Measurements from ENCODE around the gene GABRG2.

GABRG2 gene

GRCh38 chr5:162128117-162128516 lies 60.5 kb downstream of the GABRG2 start:
- DNase-seq (ENCODE audit: low spot score in 2 of 2) (no peak), ATAC-seq (ENCODE audit: low read depth) (no peak)
- H3K36me3 Mint-ChIP-seq = no peaks in the 10 kb centered on the region
- H3K4me3 Mint-ChIP-seq = no peak overlapping the region
- no peak overlapping the region for H3K27ac Mint-ChIP-seq
- peaks cover 7% of the 10 kb centered on the region for H3K9me3 Mint-ChIP-seq
- H3K27me3 Mint-ChIP-seq = no peaks in the 10 kb centered on the region
- no peaks in the 10 kb centered on the region for H3K4me1 Mint-ChIP-seq

- ATAC-seq (ENCODE audit: low read depth) (no peak), DNase-seq (ENCODE audit: low spot score in 2 of 2) (no peak)
- Mint-ChIP-seq H3K36me3 (no peaks in the 10 kb centered on the region), H3K27me3 (no peaks in the 10 kb centered on the region), H3K9me3 (peaks cover 5% of the 10 kb centered on the region), H3K4me1 (no peaks in the 10 kb centered on the region), H3K4me3 (no peak overlapping the region), H3K27ac (no peak overlapping the region)
Observed at GRCh38 chr5:162132348-162132747, 64.8 kb downstream of the GABRG2 start.

GRCh38 chr5:162139190-162139589 lies 71.6 kb downstream of the GABRG2 start:
- H3K27ac Mint-ChIP-seq = no peak overlapping the region
- DNase-seq (ENCODE audit: low spot score in 2 of 2) (no peak), ATAC-seq (ENCODE audit: low read depth) (no peak)
- H3K4me1 Mint-ChIP-seq = no peaks in the 10 kb centered on the region
- H3K27me3 Mint-ChIP-seq = no peaks in the 10 kb centered on the region
- peaks cover 1% of the 10 kb centered on the region for H3K9me3 Mint-ChIP-seq
- H3K36me3 Mint-ChIP-seq = no peaks in the 10 kb centered on the region
- no peak overlapping the region for H3K4me3 Mint-ChIP-seq

GRCh38 chr5:162154242-162154641 lies 86.7 kb downstream of the GABRG2 start:
- ATAC-seq (ENCODE audit: low read depth) (no peak), DNase-seq (ENCODE audit: low spot score in 2 of 2) (no peak)
- no peak overlapping the region for H3K27ac Mint-ChIP-seq
- H3K9me3 Mint-ChIP-seq = peaks cover 3% of the 10 kb centered on the region
- H3K4me3 Mint-ChIP-seq = no peak overlapping the region
- no peaks in the 10 kb centered on the region for H3K36me3 Mint-ChIP-seq
- no peaks in the 10 kb centered on the region for H3K27me3 Mint-ChIP-seq
- no peaks in the 10 kb centered on the region for H3K4me1 Mint-ChIP-seq

GRCh38 chr5:162160401-162160800 lies 92.8 kb downstream of the GABRG2 start:
- Mint-ChIP-seq H3K36me3 (no peaks in the 10 kb centered on the region), H3K27me3 (no peaks in the 10 kb centered on the region), H3K27ac (no peak overlapping the region), H3K4me3 (no peak overlapping the region), H3K9me3 (peaks cover 3% of the 10 kb centered on the region), H3K4me1 (no peaks in the 10 kb centered on the region)
- ATAC-seq (ENCODE audit: low read depth) (no peak), DNase-seq (ENCODE audit: low spot score in 2 of 2) (no peak)

GRCh38 chr5:162163663-162164062 lies 96.1 kb downstream of the GABRG2 start:
- Mint-ChIP-seq H3K4me3 (no peak overlapping the region), H3K27me3 (no peaks in the 10 kb centered on the region), H3K27ac (no peak overlapping the region), H3K4me1 (no peaks in the 10 kb centered on the region), H3K9me3 (peaks cover 8% of the 10 kb centered on the region), H3K36me3 (no peaks in the 10 kb centered on the region)
- ATAC-seq (ENCODE audit: low read depth) (no peak), DNase-seq (ENCODE audit: low spot score in 2 of 2) (no peak)

GRCh38 chr5:162174358-162174974 lies 106.9 kb downstream of the GABRG2 start:
- H3K36me3 Mint-ChIP-seq = no peaks in the 10 kb centered on the region
- H3K4me3 Mint-ChIP-seq = no peak overlapping the region
- no peak for ATAC-seq (ENCODE audit: low read depth)
- H3K27me3 Mint-ChIP-seq = no peaks in the 10 kb centered on the region
- no peak for DNase-seq (ENCODE audit: low spot score in 2 of 2)
- H3K27ac Mint-ChIP-seq = no peak overlapping the region
- no peaks in the 10 kb centered on the region for H3K4me1 Mint-ChIP-seq
- H3K9me3 Mint-ChIP-seq = peaks cover 1% of the 10 kb centered on the region

GRCh38 chr5:162187371-162187770 lies 119.8 kb downstream of the GABRG2 start:
- no peak overlapping the region for H3K4me3 Mint-ChIP-seq
- no peaks in the 10 kb centered on the region for H3K36me3 Mint-ChIP-seq
- H3K27me3 Mint-ChIP-seq = no peaks in the 10 kb centered on the region
- DNase-seq (ENCODE audit: low spot score in 2 of 2) = no peak
- H3K9me3 Mint-ChIP-seq = peaks cover 4% of the 10 kb centered on the region
- no peak overlapping the region for H3K27ac Mint-ChIP-seq
- ATAC-seq (ENCODE audit: low read depth) = no peak
- no peaks in the 10 kb centered on the region for H3K4me1 Mint-ChIP-seq

- no peak for ATAC-seq (ENCODE audit: low read depth)
- DNase-seq (ENCODE audit: low spot score in 2 of 2) = no peak
- Mint-ChIP-seq H3K27ac (no peak overlapping the region), H3K27me3 (no peaks in the 10 kb centered on the region), H3K4me1 (no peaks in the 10 kb centered on the region), H3K36me3 (no peaks in the 10 kb centered on the region), H3K9me3 (peaks cover 4% of the 10 kb centered on the region), H3K4me3 (no peak overlapping the region)
Observed at GRCh38 chr5:162189719-162190118, 122.1 kb downstream of the GABRG2 start.

- Mint-ChIP-seq H3K9me3 (peaks cover 1% of the 10 kb centered on the region), H3K36me3 (no peaks in the 10 kb centered on the region), H3K4me1 (no peaks in the 10 kb centered on the region), H3K4me3 (no peak overlapping the region), H3K27ac (no peak overlapping the region), H3K27me3 (no peaks in the 10 kb centered on the region)
- ATAC-seq (ENCODE audit: low read depth) (no peak), DNase-seq (ENCODE audit: low spot score in 2 of 2) (no peak)
Observed at GRCh38 chr5:162193012-162193411, 125.4 kb downstream of the GABRG2 start.

GRCh38 chr5:162196351-162196750 lies 128.8 kb downstream of the GABRG2 start:
- H3K36me3 Mint-ChIP-seq = no peaks in the 10 kb centered on the region
- DNase-seq (ENCODE audit: low spot score in 2 of 2) = no peak
- peaks cover 1% of the 10 kb centered on the region for H3K9me3 Mint-ChIP-seq
- H3K4me3 Mint-ChIP-seq = no peak overlapping the region
- no peak for ATAC-seq (ENCODE audit: low read depth)
- H3K27me3 Mint-ChIP-seq = no peaks in the 10 kb centered on the region
- H3K27ac Mint-ChIP-seq = no peak overlapping the region
- no peaks in the 10 kb centered on the region for H3K4me1 Mint-ChIP-seq

- no peak for DNase-seq (ENCODE audit: low spot score in 2 of 2)
- H3K27me3 Mint-ChIP-seq = no peaks in the 10 kb centered on the region
- ATAC-seq (ENCODE audit: low read depth) = no peak
- no peak overlapping the region for H3K4me3 Mint-ChIP-seq
- H3K4me1 Mint-ChIP-seq = no peaks in the 10 kb centered on the region
- no peak overlapping the region for H3K27ac Mint-ChIP-seq
- no peaks in the 10 kb centered on the region for H3K9me3 Mint-ChIP-seq
- H3K36me3 Mint-ChIP-seq = no peaks in the 10 kb centered on the region
Observed at GRCh38 chr5:162202285-162202880, 134.8 kb downstream of the GABRG2 start.
